ENCODE measurements around the gene ITPRIP. TPM values are rescaled to one million over a fixed set of nuclear protein-coding genes. Genes with fewer than 3 reads are reported as not detected.

Gene ITPRIP
- total and polyA plus RNA-seq, 11 donors, result 18.4 to 90.2 (median 27.7) TPM

DNA sequence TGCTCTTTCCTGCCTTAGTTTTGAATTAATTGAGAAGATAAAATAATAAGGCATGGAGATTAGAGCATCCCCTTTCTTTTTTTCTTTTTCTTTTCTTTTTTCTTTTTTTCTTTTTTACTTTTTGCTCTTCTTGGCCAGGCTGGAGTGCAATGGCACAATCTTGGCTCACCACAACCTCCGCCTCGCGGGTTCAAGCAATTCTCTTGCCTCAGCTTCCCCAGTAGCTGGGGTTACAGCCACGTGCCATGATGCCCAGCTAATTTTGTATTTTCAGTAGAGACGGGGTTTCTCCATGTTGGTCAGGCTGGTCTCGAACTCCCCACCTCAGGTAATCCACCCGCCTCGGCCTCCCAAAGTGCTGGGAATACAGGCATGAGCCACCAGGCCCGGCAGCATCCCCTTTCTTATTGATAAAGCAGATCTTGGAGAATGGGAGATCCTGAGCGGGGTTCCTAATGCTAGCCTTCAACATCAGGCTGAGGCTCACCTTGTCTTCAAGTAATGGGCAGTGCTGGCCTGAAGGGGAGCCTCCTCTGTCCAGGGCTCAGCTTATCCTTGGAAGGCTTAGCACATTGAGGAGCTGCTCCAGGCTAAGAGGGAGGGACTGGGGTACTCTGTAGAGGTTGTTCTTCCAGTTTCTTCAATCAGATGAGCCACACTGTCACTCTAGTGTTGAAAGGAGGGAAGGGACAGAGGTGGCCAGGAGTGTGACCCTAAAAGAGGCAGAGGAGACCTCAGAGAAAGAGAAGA is 41.4 kb downstream of the ITPRIP start:
- H3K9me3 ChIP-seq, result no peaks in the 10 kb centered on the region
- 97 to 99% (median 98%) methylated on average over 10 of the region's 10 CpGs for WGBS, 4 donors
- ATAC-seq (no peak), DNase-seq (no peak)
- no peak overlapping the region for H3K4me3 ChIP-seq
- H3K27me3 ChIP-seq, result no peaks in the 10 kb centered on the region
- intact Hi-C loops (cut with DNase I), result no loop called here
- TF ChIP-seq, protein P1, sequence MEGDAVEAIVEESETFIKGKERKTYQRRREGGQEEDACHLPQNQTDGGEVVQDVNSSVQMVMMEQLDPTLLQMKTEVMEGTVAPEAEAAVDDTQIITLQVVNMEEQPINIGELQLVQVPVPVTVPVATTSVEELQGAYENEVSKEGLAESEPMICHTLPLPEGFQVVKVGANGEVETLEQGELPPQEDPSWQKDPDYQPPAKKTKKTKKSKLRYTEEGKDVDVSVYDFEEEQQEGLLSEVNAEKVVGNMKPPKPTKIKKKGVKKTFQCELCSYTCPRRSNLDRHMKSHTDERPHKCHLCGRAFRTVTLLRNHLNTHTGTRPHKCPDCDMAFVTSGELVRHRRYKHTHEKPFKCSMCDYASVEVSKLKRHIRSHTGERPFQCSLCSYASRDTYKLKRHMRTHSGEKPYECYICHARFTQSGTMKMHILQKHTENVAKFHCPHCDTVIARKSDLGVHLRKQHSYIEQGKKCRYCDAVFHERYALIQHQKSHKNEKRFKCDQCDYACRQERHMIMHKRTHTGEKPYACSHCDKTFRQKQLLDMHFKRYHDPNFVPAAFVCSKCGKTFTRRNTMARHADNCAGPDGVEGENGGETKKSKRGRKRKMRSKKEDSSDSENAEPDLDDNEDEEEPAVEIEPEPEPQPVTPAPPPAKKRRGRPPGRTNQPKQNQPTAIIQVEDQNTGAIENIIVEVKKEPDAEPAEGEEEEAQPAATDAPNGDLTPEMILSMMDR (IDR thresholded peaks at IDR 0.05), result no peak
- no peak for TF ChIP-seq POLR2A (IDR thresholded peaks at IDR 0.05)
- H3K36me3 ChIP-seq, result no peaks in the 10 kb centered on the region
- peak overlapping the region in 2 of 12 donors; percentile 93 to 94 for H3K27ac ChIP-seq
- peaks cover 0 to 53% (median 41%) of the 10 kb centered on the region in 12 donors for H3K4me1 ChIP-seq

DNA sequence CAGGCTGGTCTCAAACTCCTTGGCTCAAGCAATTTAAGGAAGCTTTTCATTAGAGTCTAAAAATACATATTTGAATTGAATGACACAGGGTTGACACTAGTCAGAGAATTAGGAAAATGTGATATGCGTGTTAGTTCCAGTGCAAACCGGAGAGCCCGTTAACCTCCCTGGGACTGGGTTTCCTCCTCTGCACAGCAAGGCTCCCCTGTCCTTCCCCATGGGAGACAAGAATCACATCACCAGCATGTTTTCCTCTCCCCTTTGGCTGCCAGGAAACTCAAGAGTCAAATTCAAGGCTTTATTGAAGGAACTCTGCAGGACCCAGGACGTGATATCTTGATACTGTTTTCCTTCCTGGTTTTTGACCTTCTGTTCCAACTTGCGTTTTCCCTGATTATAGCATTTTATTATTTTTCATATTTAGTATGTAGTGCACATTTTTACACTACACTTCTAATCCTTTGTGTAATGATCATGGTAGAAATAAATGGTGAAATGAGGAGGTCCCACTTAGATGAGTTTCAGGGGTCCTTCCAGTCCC is 44.4 kb downstream of the ITPRIP start:
- intact Hi-C loops (cut with DNase I), result no loop called here
- TF ChIP-seq, protein P1 (IDR thresholded peaks at IDR 0.05), result no peak
- no peak for TF ChIP-seq POLR2A (IDR thresholded peaks at IDR 0.05)
- WGBS, 4 donors, result 70 to 77% (median 71%) methylated on average over 5 of the region's 5 CpGs
- Histone ChIP-seq H3K27ac (peak overlapping the region in 2 of 12 donors; percentile 31 to 41), H3K27me3 (no peaks in the 10 kb centered on the region), H3K4me1 (peaks cover 0 to 35% (median 15%) of the 10 kb centered on the region in 12 donors), H3K9me3 (no peaks in the 10 kb centered on the region), H3K4me3 (no peak overlapping the region), H3K36me3 (no peaks in the 10 kb centered on the region)
- DNase-seq, result no peak
- ATAC-seq, result no peak

DNA sequence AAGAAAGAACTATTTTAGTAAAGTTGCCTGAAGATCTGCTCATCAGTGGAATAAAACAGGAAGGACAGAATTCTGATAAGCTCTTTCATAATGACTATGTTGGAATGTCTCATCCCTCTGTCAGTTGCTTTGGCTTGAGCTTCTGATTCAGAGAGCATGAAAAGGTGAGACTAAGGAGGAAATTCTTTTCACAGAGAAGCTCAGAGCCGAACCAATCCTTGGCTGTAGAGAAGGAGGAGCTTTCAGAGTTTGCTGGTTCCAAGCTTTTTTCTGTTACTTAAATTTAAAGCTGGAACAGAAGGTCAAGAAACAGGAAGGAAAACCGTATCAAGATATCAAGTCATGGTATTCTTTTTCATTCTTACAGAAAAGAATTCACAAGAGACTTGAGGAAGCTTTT is 45.3 kb downstream of the ITPRIP start:
- intact Hi-C loops (cut with DNase I), result no loop called here
- peaks cover 0 to 30% (median 9%) of the 10 kb centered on the region in 12 donors for H3K4me1 ChIP-seq
- 35 to 47% (median 40%) methylated on average over 2 of the region's 2 CpGs for WGBS, 4 donors
- DNase-seq (no peak), ATAC-seq (peak in 1 of 4 donors; percentile 30)
- no peak overlapping the region for H3K4me3 ChIP-seq
- H3K9me3 ChIP-seq, result no peaks in the 10 kb centered on the region
- H3K27me3 ChIP-seq, result no peaks in the 10 kb centered on the region
- TF ChIP-seq, protein P1 (IDR thresholded peaks at IDR 0.05), result no peak
- no peak for TF ChIP-seq POLR2A (IDR thresholded peaks at IDR 0.05)
- H3K36me3 ChIP-seq, result no peaks in the 10 kb centered on the region
- H3K27ac ChIP-seq, result peak overlapping the region in 5 of 12 donors; percentile 10 to 52 (median 41)

DNA sequence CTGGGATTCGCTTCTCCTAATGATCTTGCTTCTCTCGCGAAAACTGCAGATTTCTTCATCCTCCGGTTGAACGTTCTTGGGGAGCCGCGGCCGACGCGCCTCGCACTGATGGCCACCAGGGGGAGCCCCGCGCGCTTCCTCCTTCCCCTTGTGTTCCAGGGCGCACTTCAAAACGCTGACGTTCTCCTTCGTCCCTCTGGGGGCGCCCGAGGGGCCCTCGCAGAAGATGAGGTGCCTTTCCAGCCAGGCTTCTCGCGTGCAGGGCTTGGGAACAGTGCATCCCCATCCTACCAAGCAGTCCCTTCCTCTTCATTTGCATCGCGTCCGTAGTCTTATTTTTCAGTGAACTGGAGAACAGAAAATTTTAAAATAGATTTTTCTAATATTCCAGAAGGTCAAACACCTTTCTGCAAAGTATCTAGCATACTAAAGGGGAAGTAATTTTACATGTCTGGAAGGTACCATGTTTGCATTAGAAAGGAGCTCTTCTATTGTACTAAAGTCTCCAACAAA is 46.8 kb downstream of the ITPRIP start:
- Histone ChIP-seq H3K4me1 (peaks cover 0 to 28% (median 7%) of the 10 kb centered on the region in 12 donors), H3K4me3 (no peak overlapping the region), H3K27me3 (no peaks in the 10 kb centered on the region), H3K36me3 (no peaks in the 10 kb centered on the region), H3K9me3 (no peaks in the 10 kb centered on the region), H3K27ac (no peak overlapping the region)
- DNase-seq, result peak; percentile 88 to 93 (median 91)
- peak in 1 of 2 donors; percentile 26 for TF ChIP-seq POLR2A (IDR thresholded peaks at IDR 0.05)
- TF ChIP-seq, protein P1 (IDR thresholded peaks at IDR 0.05), result peak; percentile 99 to 100 (median 100)
- intact Hi-C loops (cut with DNase I), result loop anchor here (1.0 to 2.0 kb wide), 3 partner anchors 57 to 59 kb away; no protein-coding TSS in a partner anchor
- WGBS, 4 donors, result 0 to 1% (median 1%) methylated on average over 22 to 26 of the region's 26 CpGs
- peak; percentile 86 to 96 (median 96) for ATAC-seq
